ENCODE measurements around the gene FAM163B.

The FAM163B gene

GRCh38 chr9:133545494-133546286, 63.5 kb downstream of the FAM163B start:
- Mint-ChIP-seq H3K36me3 (ENCODE audit: insufficient read depth) (peaks cover 3% of the 10 kb centered on the region), H3K4me1 (no peaks in the 10 kb centered on the region), H3K27me3 (peaks cover 25% of the 10 kb centered on the region), H3K27ac (ENCODE audit: low read depth) (no peak overlapping the region), H3K4me3 (no peak overlapping the region), H3K9me3 (no peaks in the 10 kb centered on the region)
- ATAC-seq (replicated peaks; ENCODE audit: extremely low read depth, poor library complexity, severe bottlenecking) (no peak), DNase-seq (ENCODE audit: low spot score in 2 of 2) (no peak)

DNA sequence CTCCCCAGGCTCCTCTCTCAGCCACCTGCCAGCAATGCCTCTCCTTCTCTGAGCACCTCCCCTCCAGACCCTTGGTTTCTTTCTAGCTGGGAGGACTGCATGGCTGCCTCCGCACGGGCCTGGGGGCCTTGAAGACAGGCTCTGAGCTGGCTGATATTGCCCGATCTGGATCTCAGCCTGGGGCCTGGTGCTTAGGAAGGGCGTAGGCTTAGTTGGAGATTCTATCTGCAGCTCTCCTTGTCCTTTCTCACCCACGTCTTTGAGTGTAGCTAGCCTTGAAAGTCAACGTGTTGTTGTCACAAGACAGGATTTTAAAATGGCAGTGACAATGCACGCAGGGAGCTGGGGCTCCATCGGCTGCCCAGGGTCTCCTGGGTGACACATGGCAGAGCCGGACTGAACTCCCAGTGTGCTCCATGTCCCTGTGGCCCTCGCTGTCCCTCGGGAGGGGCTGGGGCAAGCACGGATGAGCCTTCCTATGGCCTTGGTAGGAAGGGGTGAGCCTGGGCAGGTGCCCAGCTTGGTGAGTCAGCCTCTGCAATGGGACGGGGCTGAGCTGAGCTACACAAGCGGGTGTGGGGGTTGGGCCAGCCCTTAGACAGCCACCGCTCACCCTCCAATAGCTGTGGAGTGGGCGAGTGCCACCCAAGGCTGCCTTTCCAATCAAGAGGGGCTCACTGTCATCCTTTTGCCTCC, 65.3 kb downstream of the FAM163B start:
- Mint-ChIP-seq H3K4me1 (no peaks in the 10 kb centered on the region), H3K27ac (ENCODE audit: low read depth) (no peak overlapping the region), H3K27me3 (peaks cover 25% of the 10 kb centered on the region), H3K36me3 (ENCODE audit: insufficient read depth) (peaks cover 3% of the 10 kb centered on the region), H3K4me3 (no peak overlapping the region), H3K9me3 (no peaks in the 10 kb centered on the region)
- DNase-seq (ENCODE audit: low spot score in 2 of 2) (no peak), ATAC-seq (replicated peaks; ENCODE audit: extremely low read depth, poor library complexity, severe bottlenecking) (no peak)

DNA sequence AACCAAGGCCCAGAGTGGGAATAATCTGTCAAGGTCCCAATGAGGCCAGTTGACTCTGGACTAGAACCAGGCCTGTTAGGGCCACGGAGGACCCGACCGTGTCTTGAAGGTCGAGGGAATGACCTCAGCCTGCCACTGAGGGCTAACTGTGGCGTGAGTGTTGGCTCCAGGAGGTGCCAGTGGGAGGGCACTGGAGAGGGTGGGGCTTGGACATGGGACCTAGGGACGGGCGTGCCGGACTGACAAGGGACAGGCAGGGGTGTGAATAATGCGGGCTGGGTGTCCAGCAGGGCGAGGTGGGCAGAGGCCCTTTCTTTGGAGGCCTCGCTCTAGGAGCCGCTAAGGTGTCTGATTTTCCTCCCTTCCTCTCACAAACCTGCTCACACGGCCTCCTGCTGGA, 67.2 kb downstream of the FAM163B start:
- ATAC-seq (replicated peaks; ENCODE audit: extremely low read depth, poor library complexity, severe bottlenecking) (no peak), DNase-seq (ENCODE audit: low spot score in 2 of 2) (no peak)
- no peak overlapping the region for H3K27ac Mint-ChIP-seq (ENCODE audit: low read depth)
- no peaks in the 10 kb centered on the region for H3K9me3 Mint-ChIP-seq
- H3K4me1 Mint-ChIP-seq = no peaks in the 10 kb centered on the region
- no peak overlapping the region for H3K4me3 Mint-ChIP-seq
- peaks cover 15% of the 10 kb centered on the region for H3K27me3 Mint-ChIP-seq
- H3K36me3 Mint-ChIP-seq (ENCODE audit: insufficient read depth) = peaks cover 3% of the 10 kb centered on the region

DNA sequence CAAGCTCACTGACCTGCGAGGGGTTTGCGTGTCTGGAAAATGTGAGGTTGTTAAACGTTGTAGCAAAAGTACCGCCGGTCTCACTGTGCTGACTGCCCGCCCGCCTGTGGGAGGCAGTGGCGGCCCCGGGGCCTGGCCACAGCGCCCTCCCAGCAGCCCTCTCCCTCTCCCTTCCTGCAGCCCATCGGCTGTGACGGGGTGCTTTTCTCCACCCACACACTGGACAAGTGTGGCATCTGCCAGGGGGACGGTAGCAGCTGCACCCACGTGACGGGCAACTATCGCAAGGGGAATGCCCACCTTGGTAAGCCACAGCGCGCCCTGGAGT, 68.5 kb downstream of the FAM163B start:
- no peak overlapping the region for H3K27ac Mint-ChIP-seq (ENCODE audit: low read depth)

DNA sequence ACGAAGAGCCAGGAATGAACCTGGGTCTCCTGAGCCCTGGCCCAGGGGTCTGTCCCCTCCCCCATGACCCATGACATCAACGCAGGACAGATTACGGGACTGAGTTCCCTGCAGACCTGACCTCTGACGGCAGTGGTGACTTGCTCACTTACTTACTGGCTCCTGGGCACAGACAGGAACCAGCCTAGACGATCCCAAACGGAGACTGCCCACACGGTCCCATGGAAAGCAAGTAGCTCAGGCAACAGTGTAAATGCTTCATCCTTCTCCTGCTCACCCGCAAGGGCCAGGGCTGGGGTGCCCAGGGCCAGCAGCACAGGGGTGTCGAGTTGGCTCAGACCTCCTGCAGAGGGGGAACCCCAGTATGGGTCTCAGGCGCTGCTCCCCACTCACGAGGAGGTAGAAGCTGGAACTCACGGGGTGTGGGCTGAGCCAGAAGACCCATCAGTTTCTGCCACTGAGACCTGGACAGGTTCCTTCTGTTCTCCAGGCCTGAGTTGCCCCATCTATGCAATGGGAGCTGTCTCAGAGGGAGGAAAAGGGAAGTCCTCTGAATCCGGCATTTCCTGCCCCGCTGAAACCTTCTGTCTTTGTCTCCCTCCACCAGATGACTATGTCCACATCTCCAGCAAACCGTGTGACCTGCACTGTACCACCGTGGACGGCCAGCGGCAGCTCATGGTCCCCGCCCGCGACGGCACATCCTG, 69.0 kb downstream of the FAM163B start:
- ATAC-seq (replicated peaks; ENCODE audit: extremely low read depth, poor library complexity, severe bottlenecking) = no peak
- peaks cover 27% of the 10 kb centered on the region for H3K27me3 Mint-ChIP-seq
- no peaks in the 10 kb centered on the region for H3K9me3 Mint-ChIP-seq
- DNase-seq (ENCODE audit: low spot score in 2 of 2) = no peak
- peaks cover 3% of the 10 kb centered on the region for H3K36me3 Mint-ChIP-seq (ENCODE audit: insufficient read depth)
- H3K27ac Mint-ChIP-seq (ENCODE audit: low read depth) = no peak overlapping the region
- no peak overlapping the region for H3K4me3 Mint-ChIP-seq
- no peaks in the 10 kb centered on the region for H3K4me1 Mint-ChIP-seq

More for the DNA sequence above, 68.5 kb downstream of the FAM163B start:
- peaks cover 22% of the 10 kb centered on the region for H3K27me3 Mint-ChIP-seq
- DNase-seq (ENCODE audit: low spot score in 2 of 2) (no peak), ATAC-seq (replicated peaks; ENCODE audit: extremely low read depth, poor library complexity, severe bottlenecking) (no peak)
- peaks cover 3% of the 10 kb centered on the region for H3K36me3 Mint-ChIP-seq (ENCODE audit: insufficient read depth)
- no peak overlapping the region for H3K4me3 Mint-ChIP-seq
- no peaks in the 10 kb centered on the region for H3K4me1 Mint-ChIP-seq
- no peaks in the 10 kb centered on the region for H3K9me3 Mint-ChIP-seq

GRCh38 chr9:133538851-133539833, 70.0 kb downstream of the FAM163B start:
- ATAC-seq (replicated peaks; ENCODE audit: extremely low read depth, poor library complexity, severe bottlenecking) (no peak), DNase-seq (ENCODE audit: low spot score in 2 of 2) (no peak)
- Mint-ChIP-seq H3K4me1 (no peaks in the 10 kb centered on the region), H3K9me3 (no peaks in the 10 kb centered on the region), H3K27ac (ENCODE audit: low read depth) (no peak overlapping the region), H3K36me3 (ENCODE audit: insufficient read depth) (peaks cover 3% of the 10 kb centered on the region), H3K4me3 (no peak overlapping the region), H3K27me3 (peaks cover 31% of the 10 kb centered on the region)

DNA sequence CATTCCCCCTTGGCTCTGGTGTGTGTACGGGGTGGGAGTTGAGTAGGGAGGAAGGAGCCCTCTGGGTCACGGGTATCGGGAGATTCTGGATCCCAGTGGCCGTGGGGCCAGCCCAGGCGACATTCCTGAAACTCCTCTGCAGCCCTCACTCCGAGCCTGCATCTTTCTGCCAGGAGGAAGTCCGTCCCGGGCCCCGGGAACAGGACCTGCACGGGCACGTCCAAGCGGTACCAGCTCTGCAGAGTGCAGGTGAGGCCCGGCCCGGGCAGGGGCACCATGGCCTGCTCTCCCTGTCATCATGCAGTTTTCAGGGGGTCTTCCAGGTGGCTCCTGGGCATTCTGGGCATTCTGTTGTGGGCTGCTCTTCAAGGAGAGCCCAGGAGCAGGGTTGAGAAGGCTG, 71.0 kb downstream of the FAM163B start:
- no peaks in the 10 kb centered on the region for H3K9me3 Mint-ChIP-seq

DNA sequence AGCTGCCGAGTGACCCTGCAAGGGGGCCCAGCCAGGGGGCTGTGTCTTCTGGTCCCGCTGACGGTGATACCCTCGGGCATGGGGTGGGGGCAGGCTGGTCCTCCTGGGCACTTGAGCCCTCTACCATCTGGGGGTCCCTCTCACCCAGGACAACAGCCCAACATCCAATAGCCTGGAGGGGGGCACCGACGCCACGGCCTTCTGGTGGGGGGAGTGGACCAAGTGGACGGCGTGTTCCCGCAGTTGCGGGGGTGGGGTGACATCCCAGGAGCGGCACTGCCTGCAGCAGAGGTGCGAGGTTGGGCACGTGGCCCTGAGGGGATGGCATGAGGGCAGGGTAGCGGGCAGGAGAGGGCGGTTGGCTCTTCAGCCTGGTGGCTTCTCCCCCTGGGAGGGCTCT, 71.9 kb downstream of the FAM163B start:
- Mint-ChIP-seq H3K27ac (ENCODE audit: low read depth) (no peak overlapping the region), H3K4me1 (no peaks in the 10 kb centered on the region), H3K27me3 (peaks cover 49% of the 10 kb centered on the region), H3K9me3 (no peaks in the 10 kb centered on the region), H3K36me3 (ENCODE audit: insufficient read depth) (peaks cover 3% of the 10 kb centered on the region), H3K4me3 (no peak overlapping the region)
- ATAC-seq (replicated peaks; ENCODE audit: extremely low read depth, poor library complexity, severe bottlenecking) (no peak), DNase-seq (ENCODE audit: low spot score in 2 of 2) (no peak)

More for the DNA sequence above, 71.0 kb downstream of the FAM163B start:
- Mint-ChIP-seq H3K4me3 (no peak overlapping the region), H3K4me1 (no peaks in the 10 kb centered on the region), H3K27me3 (peaks cover 40% of the 10 kb centered on the region), H3K27ac (ENCODE audit: low read depth) (no peak overlapping the region), H3K36me3 (ENCODE audit: insufficient read depth) (peaks cover 3% of the 10 kb centered on the region)
- ATAC-seq (replicated peaks; ENCODE audit: extremely low read depth, poor library complexity, severe bottlenecking) = no peak
- no peak for DNase-seq (ENCODE audit: low spot score in 2 of 2)

DNA sequence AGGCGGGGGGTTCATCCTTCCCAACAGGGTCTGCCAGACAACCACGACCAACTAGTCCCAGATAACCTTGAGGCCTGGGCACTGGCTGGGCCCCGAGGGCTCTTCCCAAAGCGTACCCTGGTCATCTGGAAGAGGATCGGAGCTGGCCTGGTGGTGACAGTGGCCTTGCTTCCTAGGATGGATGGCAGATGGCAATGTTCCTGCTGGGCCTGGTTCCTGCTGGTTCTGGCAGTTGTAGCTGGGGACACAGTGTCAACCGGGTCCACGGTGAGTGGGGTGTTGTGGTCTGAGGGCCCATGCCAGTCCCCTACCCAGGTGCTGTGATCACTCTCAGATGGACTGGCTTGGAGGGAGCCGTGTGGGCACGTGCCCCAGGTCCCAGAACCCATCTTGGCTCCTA, 72.7 kb downstream of the FAM163B start:
- ATAC-seq (replicated peaks; ENCODE audit: extremely low read depth, poor library complexity, severe bottlenecking) = no peak
- H3K36me3 Mint-ChIP-seq (ENCODE audit: insufficient read depth) = no peaks in the 10 kb centered on the region
- no peak for DNase-seq (ENCODE audit: low spot score in 2 of 2)
- no peak overlapping the region for H3K4me3 Mint-ChIP-seq
- no peaks in the 10 kb centered on the region for H3K4me1 Mint-ChIP-seq
- no peak overlapping the region for H3K27ac Mint-ChIP-seq (ENCODE audit: low read depth)
- no peaks in the 10 kb centered on the region for H3K9me3 Mint-ChIP-seq
- H3K27me3 Mint-ChIP-seq = peaks cover 56% of the 10 kb centered on the region

GRCh38 chr9:133536080-133536479, 73.1 kb downstream of the FAM163B start:
- Mint-ChIP-seq H3K27ac (ENCODE audit: low read depth) (no peak overlapping the region), H3K4me3 (no peak overlapping the region)
- no peak for ATAC-seq (replicated peaks; ENCODE audit: extremely low read depth, poor library complexity, severe bottlenecking)

GRCh38 chr9:133535306-133535877, 73.8 kb downstream of the FAM163B start:
- peaks cover 56% of the 10 kb centered on the region for H3K27me3 Mint-ChIP-seq
- no peak overlapping the region for H3K27ac Mint-ChIP-seq (ENCODE audit: low read depth)
- H3K4me3 Mint-ChIP-seq = no peak overlapping the region
- no peaks in the 10 kb centered on the region for H3K9me3 Mint-ChIP-seq
- H3K36me3 Mint-ChIP-seq (ENCODE audit: insufficient read depth) = no peaks in the 10 kb centered on the region
- H3K4me1 Mint-ChIP-seq = no peaks in the 10 kb centered on the region
- ATAC-seq (replicated peaks; ENCODE audit: extremely low read depth, poor library complexity, severe bottlenecking) (no peak), DNase-seq (ENCODE audit: low spot score in 2 of 2) (no peak)

More at GRCh38 chr9:133536080-133536479, 73.1 kb downstream of the FAM163B start:
- Mint-ChIP-seq H3K36me3 (ENCODE audit: insufficient read depth) (no peaks in the 10 kb centered on the region), H3K9me3 (no peaks in the 10 kb centered on the region), H3K27me3 (peaks cover 56% of the 10 kb centered on the region), H3K4me1 (no peaks in the 10 kb centered on the region)
- DNase-seq (ENCODE audit: low spot score in 2 of 2) = no peak
